PC-9 (cell line): ENCODE data around the gene QRFP. TPM values are rescaled to one million over a fixed set of nuclear protein-coding genes. Genes with fewer than 3 reads are reported as not detected.

Source experiments
- BruUV-seq: library from RNA; stranded (reverse); fragments of 400-500 nt; replicated peaks from 2 replicates; lab custom pipeline; 2021; lab: Mats Ljungman, UMichigan
- CTCF ChIA-PET: fragments of 300-600 bp; sonication (Branson Sonifier 250); formaldehyde crosslinking; loops from one replicate; lab custom pipeline; 2022; ENCODE audit warnings: antibody characterized with exemption; lab: Charles Lee
- POLR2A ChIA-PET: fragments of 300-600 bp; sonication (Branson Sonifier 250); formaldehyde crosslinking; loops from one replicate; lab custom pipeline; 2022; ENCODE audit warnings: antibody characterized with exemption; ENCODE audit not compliant: unreplicated experiment; lab: Charles Lee
- DNase-seq, 2 experiments: peaks; one replicate each; pipeline versions ENCODE4 v3.0.0 to v3.0.0-alpha.2; 2015 to 2022; ENCODE audit warnings: mixed read lengths in 1 of 2
- H2AFZ ChIP-seq: fragments of 200-600 bp; sonication (generic); 2 replicates; pipeline ENCODE4 v1.8.1; 2017; ENCODE audit warnings: antibody characterized with exemption
- H3F3A ChIP-seq: fragments of 200-600 bp; sonication (generic); 2 replicates; pipeline ENCODE4 v1.8.1; 2017; ENCODE audit warnings: antibody characterized with exemption, mild to moderate bottlenecking, low read depth; ENCODE audit not compliant: insufficient read depth
- H3K27ac ChIP-seq: fragments of 200-600 bp; sonication (generic); 2 replicates; pipeline ENCODE4 v1.6.1; 2016; ENCODE audit warnings: mixed run types
- H3K27me3 ChIP-seq: fragments of 200-600 bp; sonication (generic); 2 replicates; pipeline ENCODE4 v1.6.1; 2016; ENCODE audit warnings: low read depth, mixed run types; ENCODE audit not compliant: insufficient read depth
- H3K36me3 ChIP-seq: fragments of 200-600 bp; sonication (generic); 2 replicates; pipeline ENCODE4 v1.6.1; 2016; ENCODE audit warnings: low read depth, mixed run types
- H3K4me1 ChIP-seq: fragments of 200-600 bp; sonication (generic); replicated peaks from 2 replicates; pipeline ENCODE4 v1.6.1; 2016; ENCODE audit warnings: mixed run types; ENCODE audit not compliant: insufficient read depth
- H3K4me2 ChIP-seq: fragments of 200-600 bp; sonication (generic); 2 replicates; pipeline ENCODE4 v1.6.1; 2017; ENCODE audit warnings: mixed run types
- H3K4me3 ChIP-seq: fragments of 200-600 bp; sonication (generic); 2 replicates; pipeline ENCODE4 v1.6.1; 2016; ENCODE audit warnings: mixed run types
- H3K79me2 ChIP-seq: fragments of 200-600 bp; sonication (generic); 2 replicates; pipeline ENCODE4 v1.6.1; 2017; ENCODE audit warnings: low read depth, mixed run types
- H3K9me2 ChIP-seq: fragments of 200-600 bp; sonication (generic); 2 replicates; pipeline ENCODE4 v1.8.1; 2017; ENCODE audit warnings: mild to moderate bottlenecking; ENCODE audit not compliant: insufficient read depth
- H3K9me3 ChIP-seq: fragments of 200-600 bp; sonication (generic); 2 replicates; pipeline ENCODE4 v1.8.1; 2016; ENCODE audit warnings: low read depth; ENCODE audit not compliant: insufficient read depth
- H4K20me1 ChIP-seq: fragments of 200-600 bp; sonication (generic); 2 replicates; pipeline ENCODE4 v1.8.1; 2017; ENCODE audit not compliant: insufficient read depth
- CTCF ChIP-seq: fragments of 200-600 bp; sonication (generic); conservative IDR thresholded peaks from 2 replicates; pipeline ENCODE4 v1.6.1; 2017; ENCODE audit warnings: mixed run types, antibody characterized with exemption, mild to moderate bottlenecking, moderate library complexity
- EZH2 ChIP-seq: fragments of 200-600 bp; sonication (generic); IDR thresholded peaks from 2 replicates; pipeline ENCODE4 v1.8.0; 2017; ENCODE audit warnings: antibody characterized with exemption, low read depth
- intact Hi-C: fragments of 100-400 bp; cut with micrococcal nuclease; formaldehyde crosslinking; loops from one replicate; pipeline ENCODE4 v1.10.0; 2022; ENCODE audit not compliant: unreplicated experiment
- total RNA-seq: library from RNA; stranded (reverse); gene quantifications from 2 replicates; pipeline ENCODE4 v1.2.3, GENCODE V29; 2021

Gene QRFP
- total RNA-seq, 1 experiment from 2014 or later, result not detected

- intact Hi-C loops, result no loop called here
- POLR2A ChIA-PET, result interaction anchor here (0.7 kb wide), 1 partner anchor 125 kb away, joined by 3 read pairs; no protein-coding TSS in a partner anchor
These were observed 35.9 kb upstream of the QRFP start for GRCh38 chr9:130932255-130933079.

GRCh38 chr9:130931508-130932254 lies 35.1 kb upstream of the QRFP start:
- TF ChIP-seq CTCF, result no peak
- no peak for TF ChIP-seq EZH2
- no peak overlapping the region for H3K27ac ChIP-seq
- no TSS peak for BruUV-seq
- H3K4me3 ChIP-seq, result no peak overlapping the region
- no peaks in the 10 kb centered on the region for H3K27me3 ChIP-seq
- H3K4me2 ChIP-seq, result peak overlapping the region; percentile 82; the same call in 1 of the 2 replicates
- peaks cover 55% of the 10 kb centered on the region for H3K4me1 ChIP-seq
- ChIA-PET POLR2A (no interaction called here), CTCF (no interaction called here)
- H3K9me3 ChIP-seq, result no peaks in the 10 kb centered on the region
- no peak overlapping the region for H2AFZ ChIP-seq
- no peaks in the 10 kb centered on the region for H4K20me1 ChIP-seq
- no peaks in the 10 kb centered on the region for H3K36me3 ChIP-seq
- H3K9me2 ChIP-seq, result no peaks in the 10 kb centered on the region
- H3K79me2 ChIP-seq, result no peaks in the 10 kb centered on the region
- peaks cover 50% of the 10 kb centered on the region for H3F3A ChIP-seq
- intact Hi-C loops, result no loop called here
- DNase-seq, result no peak

More at GRCh38 chr9:130932255-130933079, 35.9 kb upstream of the QRFP start:
- no peak for TF ChIP-seq EZH2
- TF ChIP-seq CTCF, result peak; percentile 40; the same call in 1 of the 2 replicates
- H3K4me1 ChIP-seq, result peaks cover 52% of the 10 kb centered on the region
- H3K9me2 ChIP-seq, result no peaks in the 10 kb centered on the region
- H3K79me2 ChIP-seq, result no peaks in the 10 kb centered on the region
- peak overlapping the region; percentile 48; the same call in 1 of the 2 replicates for H3K4me3 ChIP-seq
- H3F3A ChIP-seq, result peaks cover 52% of the 10 kb centered on the region
- H3K27me3 ChIP-seq, result no peaks in the 10 kb centered on the region
- no peaks in the 10 kb centered on the region for H4K20me1 ChIP-seq
- no peaks in the 10 kb centered on the region for H3K36me3 ChIP-seq
- H2AFZ ChIP-seq, result no peak overlapping the region
- no peaks in the 10 kb centered on the region for H3K9me3 ChIP-seq
- H3K27ac ChIP-seq, result no peak overlapping the region
- no TSS peak for BruUV-seq
- CTCF ChIA-PET, result interaction anchor here (0.6 kb wide), 2 partner anchors 9 to 113 kb away, joined by 3 to 5 read pairs; no protein-coding TSS in a partner anchor
- peak; percentile 42 to 48 for DNase-seq
- peak overlapping the region; percentile 82 for H3K4me2 ChIP-seq

GRCh38 chr9:130930804-130931349 lies 34.3 kb upstream of the QRFP start:
- Histone ChIP-seq H3K27ac (no peak overlapping the region), H3K4me2 (no peak overlapping the region), H3K36me3 (no peaks in the 10 kb centered on the region), H4K20me1 (no peaks in the 10 kb centered on the region), H3F3A (peaks cover 48% of the 10 kb centered on the region), H3K9me2 (no peaks in the 10 kb centered on the region), H3K4me3 (no peak overlapping the region), H3K4me1 (peaks cover 47% of the 10 kb centered on the region), H3K9me3 (no peaks in the 10 kb centered on the region), H3K27me3 (no peaks in the 10 kb centered on the region), H3K79me2 (no peaks in the 10 kb centered on the region), H2AFZ (no peak overlapping the region)
- ChIA-PET CTCF (no interaction called here), POLR2A (no interaction called here)
- no TSS peak for BruUV-seq
- no peak for DNase-seq
- no peak for TF ChIP-seq CTCF
- intact Hi-C loops, result no loop called here
